ENCODE data around the gene TSPAN13.

DNA sequence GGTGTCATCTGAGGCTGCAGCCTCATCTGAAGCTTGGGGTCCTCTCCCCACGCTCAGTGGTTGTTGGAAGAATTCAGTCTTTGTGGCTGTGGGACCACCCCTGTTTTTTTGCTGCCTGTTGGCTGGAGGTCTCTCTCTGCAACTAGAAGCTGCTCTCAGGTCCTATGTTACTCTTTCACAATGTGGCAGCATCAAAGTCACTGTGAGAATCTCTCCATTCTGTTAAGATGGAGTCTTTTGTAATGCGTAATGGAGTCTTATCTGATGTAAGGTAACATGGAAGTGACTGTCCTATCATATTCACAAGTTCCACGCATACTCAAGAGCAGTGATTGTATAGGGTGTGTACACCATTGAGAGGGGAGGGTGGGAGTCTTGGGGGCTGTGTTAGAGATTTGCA, 24.9 kb downstream of the TSPAN13 start:
- no peak for TF ChIP-seq CTCF (IDR thresholded peaks at IDR 0.05)
- TF ChIP-seq POLR2A (IDR thresholded peaks at IDR 0.05; ENCODE audit: low read depth): no peak
- TF ChIP-seq EP300 (IDR thresholded peaks at IDR 0.05): no peak
- TF ChIP-seq POLR2AphosphoS5 (IDR thresholded peaks at IDR 0.05): no peak
